OCI-LY7 (cell line): ENCODE results near the gene MFSD6. TPM values are rescaled to one million over a fixed set of nuclear protein-coding genes. Genes with fewer than 3 reads are reported as not detected.

ENCODE experiments used
- BruUV-seq: library from RNA; stranded (reverse); fragments of 400-500 nt; replicated peaks from 2 replicates; lab custom pipeline; 2021; lab: Mats Ljungman, UMichigan
- CTCF ChIA-PET: fragments of 300-600 bp; sonication (Branson Sonifier 250); formaldehyde crosslinking; loops from one replicate; lab custom pipeline; 2022; ENCODE audit warnings: antibody characterized with exemption; ENCODE audit not compliant: unreplicated experiment; lab: Charles Lee
- POLR2A ChIA-PET: fragments of 300-600 bp; sonication (Branson Sonifier 250); formaldehyde crosslinking; loops from one replicate; lab custom pipeline; 2022; ENCODE audit warnings: antibody characterized with exemption; lab: Charles Lee
- DNase-seq: peaks from one replicate; pipeline ENCODE4 v3.0.0-alpha.2; 2015; ENCODE audit warnings: low spot score
- H2AFZ ChIP-seq: fragments of 200-600 bp; sonication (generic), shearing (Covaris generic); 2 replicates; pipeline ENCODE4 v1.6.1; 2014; ENCODE audit warnings: mild to moderate bottlenecking, antibody characterized with exemption, low read length, moderate library complexity
- H3K27ac ChIP-seq: fragments of 200-600 bp; sonication (generic); 2 replicates; pipeline ENCODE4 v1.5.1; 2014; ENCODE audit warnings: mixed run types, low read depth, mild to moderate bottlenecking, moderate library complexity, low read length, inconsistent platforms; ENCODE audit not compliant: poor library complexity, severe bottlenecking
- H3K36me3 ChIP-seq: fragments of 200-600 bp; sonication (generic); 2 replicates; pipeline ENCODE4 v1.6.1; 2014; ENCODE audit warnings: mild to moderate bottlenecking, antibody characterized with exemption, low read length, moderate library complexity, mixed read lengths; ENCODE audit not compliant: insufficient read depth
- H3K4me1 ChIP-seq: fragments of 200-600 bp; sonication (generic); 2 replicates; pipeline ENCODE4 v1.5.1; 2014; ENCODE audit warnings: mild to moderate bottlenecking, low read length; ENCODE audit not compliant: insufficient read depth, poor library complexity, severe bottlenecking
- H3K4me2 ChIP-seq: fragments of 200-600 bp; sonication (generic); 2 replicates; pipeline ENCODE4 v1.6.1; 2014; ENCODE audit warnings: mild to moderate bottlenecking, low read length
- H3K4me3 ChIP-seq: fragments of 200-600 bp; sonication (generic); 2 replicates; pipeline ENCODE4 v1.5.1; 2014; ENCODE audit warnings: mild to moderate bottlenecking, low read depth, low read length; ENCODE audit not compliant: poor library complexity, severe bottlenecking
- H3K79me2 ChIP-seq: fragments of 200-600 bp; sonication (generic); 2 replicates; pipeline ENCODE4 v1.6.1; 2016; ENCODE audit warnings: low read depth, mild to moderate bottlenecking, low read length, moderate library complexity, mixed read lengths; ENCODE audit not compliant: insufficient read depth
- H3K9me2 ChIP-seq: fragments of 200-600 bp; sonication (generic); 2 replicates; pipeline ENCODE4 v1.6.1; 2016; ENCODE audit warnings: mild to moderate bottlenecking, low read length, mixed read lengths; ENCODE audit not compliant: insufficient read depth
- H3K9me3 ChIP-seq: fragments of 200-600 bp; sonication (generic); 2 replicates; pipeline ENCODE4 v1.6.1; 2014; ENCODE audit warnings: mild to moderate bottlenecking, mixed run types, low read length, mixed read lengths
- H4K20me1 ChIP-seq: fragments of 200-600 bp; sonication (generic); 2 replicates; pipeline ENCODE4 v1.6.1; 2014; ENCODE audit warnings: mild to moderate bottlenecking, antibody characterized with exemption, low read length, moderate library complexity, mixed read lengths; ENCODE audit not compliant: insufficient read depth
- EZH2phosphoT487 ChIP-seq: fragments of 200-600 bp; sonication (generic); IDR thresholded peaks from 2 replicates; pipeline ENCODE4 v1.6.1; 2018; ENCODE audit warnings: low read depth, borderline replicate concordance, mild to moderate bottlenecking, mixed run types, antibody characterized with exemption, low read length, moderate library complexity, mixed read lengths
- intact Hi-C: fragments of 100-400 bp; cut with micrococcal nuclease; formaldehyde crosslinking; loops from one replicate; pipeline ENCODE4 v1.10.0; 2022; ENCODE audit not compliant: unreplicated experiment
- total RNA-seq, 2 experiments: library from RNA; depleted of rRNA in 1 of 2; stranded (reverse); fragments of >200 nt in 1 of 2; shearing (Covaris generic) in 1 of 2; gene quantifications; 2 replicates each; pipeline ENCODE4 v1.2.3, GENCODE V29; 2014 to 2022
- TF ChIP-seq, protein P1 (sequence below): fragments of 200-600 bp; sonication (generic); conservative IDR thresholded peaks from 2 replicates; pipeline ENCODE4 v1.5.1; 2014; ENCODE audit warnings: mild to moderate bottlenecking, antibody characterized with exemption, low read length, moderate library complexity, mixed read lengths

MFSD6 gene
- total RNA-seq, 2 experiments from 2014 or later, result 8.3 to 19.5 TPM

DNA sequence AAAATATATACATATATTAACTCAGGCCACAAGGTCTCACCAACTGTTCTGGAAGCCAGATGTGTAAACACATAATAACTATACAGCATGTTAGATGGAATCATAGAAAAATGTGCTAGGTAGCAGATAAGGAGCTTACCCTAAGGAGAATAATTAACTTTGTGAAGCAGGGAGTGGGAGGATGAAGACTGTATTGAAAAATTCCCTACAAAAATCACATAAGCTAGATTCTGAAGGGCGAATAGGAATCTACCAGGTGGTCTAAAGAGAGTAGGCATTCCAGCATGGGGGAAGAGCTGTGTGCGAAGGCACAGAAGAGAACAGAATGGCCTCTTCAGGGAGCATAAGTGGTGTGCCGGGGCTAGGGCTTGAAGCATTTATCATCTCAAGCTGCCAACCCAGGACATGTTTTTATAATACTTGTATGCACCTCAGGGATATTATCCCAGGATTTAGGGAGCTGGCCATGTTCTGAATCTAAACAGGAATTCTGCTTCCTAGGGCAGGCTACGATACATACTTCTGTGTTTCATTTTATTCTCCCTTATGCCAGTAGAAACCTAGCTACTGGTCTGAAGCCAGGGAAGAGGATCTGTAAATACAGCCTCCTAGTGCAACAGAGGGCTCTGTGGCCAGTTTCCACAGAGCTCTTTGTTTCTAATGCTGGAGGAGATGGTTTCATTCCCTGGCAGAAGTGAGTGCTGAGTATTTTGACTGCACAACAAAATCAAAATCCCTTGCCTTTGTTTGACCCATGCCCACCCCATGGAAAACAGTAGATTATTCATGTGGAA, 69.7 kb downstream of the MFSD6 start:
- H4K20me1 ChIP-seq, result no peaks in the 10 kb centered on the region
- POLR2A ChIA-PET, result interaction anchor here (0.9 to 1.1 kb wide), 3 partner anchors 10 to 715 kb away, joined by 3 to 4 read pairs (median 3); partner anchors contain the start of gene OSGEPL1
- H3K4me2 ChIP-seq, result no peak overlapping the region
- H3K79me2 ChIP-seq, result no peaks in the 10 kb centered on the region
- DNase-seq, result no peak
- CTCF ChIA-PET, result no interaction called here
- H3K27ac ChIP-seq, result no peak overlapping the region
- no peaks in the 10 kb centered on the region for H3K4me1 ChIP-seq
- no peak overlapping the region for H2AFZ ChIP-seq
- H3K9me3 ChIP-seq, result no peaks in the 10 kb centered on the region
- no peaks in the 10 kb centered on the region for H3K36me3 ChIP-seq
- H3K4me3 ChIP-seq, result no peak overlapping the region
- no TSS peak for BruUV-seq
- no peaks in the 10 kb centered on the region for H3K9me2 ChIP-seq
- intact Hi-C loops, result no loop called here
- no peak for TF ChIP-seq EZH2phosphoT487
- TF ChIP-seq, protein P1, sequence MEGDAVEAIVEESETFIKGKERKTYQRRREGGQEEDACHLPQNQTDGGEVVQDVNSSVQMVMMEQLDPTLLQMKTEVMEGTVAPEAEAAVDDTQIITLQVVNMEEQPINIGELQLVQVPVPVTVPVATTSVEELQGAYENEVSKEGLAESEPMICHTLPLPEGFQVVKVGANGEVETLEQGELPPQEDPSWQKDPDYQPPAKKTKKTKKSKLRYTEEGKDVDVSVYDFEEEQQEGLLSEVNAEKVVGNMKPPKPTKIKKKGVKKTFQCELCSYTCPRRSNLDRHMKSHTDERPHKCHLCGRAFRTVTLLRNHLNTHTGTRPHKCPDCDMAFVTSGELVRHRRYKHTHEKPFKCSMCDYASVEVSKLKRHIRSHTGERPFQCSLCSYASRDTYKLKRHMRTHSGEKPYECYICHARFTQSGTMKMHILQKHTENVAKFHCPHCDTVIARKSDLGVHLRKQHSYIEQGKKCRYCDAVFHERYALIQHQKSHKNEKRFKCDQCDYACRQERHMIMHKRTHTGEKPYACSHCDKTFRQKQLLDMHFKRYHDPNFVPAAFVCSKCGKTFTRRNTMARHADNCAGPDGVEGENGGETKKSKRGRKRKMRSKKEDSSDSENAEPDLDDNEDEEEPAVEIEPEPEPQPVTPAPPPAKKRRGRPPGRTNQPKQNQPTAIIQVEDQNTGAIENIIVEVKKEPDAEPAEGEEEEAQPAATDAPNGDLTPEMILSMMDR, result no peak

DNA sequence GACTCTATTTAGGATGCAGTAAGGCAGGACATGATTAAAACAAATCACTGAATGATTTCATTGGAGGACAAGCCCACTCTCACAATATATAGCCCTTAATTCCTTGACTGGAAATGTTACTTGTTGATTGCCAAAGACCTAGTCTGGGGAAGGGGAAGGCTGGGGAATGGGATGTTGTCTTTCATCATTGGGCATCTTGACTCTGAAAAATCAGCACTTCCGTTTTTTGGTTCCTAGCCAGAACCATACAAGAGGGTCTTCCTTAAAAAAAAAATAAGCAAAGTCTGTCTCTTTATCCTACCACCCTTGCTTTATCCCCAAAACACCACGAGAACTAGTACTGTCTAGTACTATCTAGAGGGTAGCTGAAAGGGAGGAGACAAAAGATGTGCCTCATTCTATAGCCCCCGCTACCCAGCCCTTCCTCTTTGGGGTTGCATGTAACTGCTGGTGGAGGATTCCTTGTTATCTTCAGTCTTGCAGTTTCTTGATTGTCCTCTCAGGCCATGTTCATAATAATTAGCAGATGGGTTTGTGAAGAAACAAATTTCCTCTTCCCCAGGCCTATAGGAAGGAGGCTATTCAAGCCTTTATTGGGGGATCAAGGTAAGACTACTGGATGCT, 70.5 kb downstream of the MFSD6 start:
- BruUV-seq, result no TSS peak
- H3K27ac ChIP-seq, result no peak overlapping the region

More for the DNA sequence above, 70.5 kb downstream of the MFSD6 start:
- POLR2A ChIA-PET, result interaction anchor here (0.9 to 1.1 kb wide), 2 partner anchors 11 to 716 kb away, joined by 3 to 4 read pairs; partner anchors contain the start of gene OSGEPL1
- intact Hi-C loops, result no loop called here
- H2AFZ ChIP-seq, result no peak overlapping the region
- CTCF ChIA-PET, result no interaction called here
- no peaks in the 10 kb centered on the region for H3K9me3 ChIP-seq
- no peaks in the 10 kb centered on the region for H3K4me1 ChIP-seq
- no peaks in the 10 kb centered on the region for H4K20me1 ChIP-seq
- no peak overlapping the region for H3K4me2 ChIP-seq
- H3K36me3 ChIP-seq, result no peaks in the 10 kb centered on the region
- TF ChIP-seq, protein P1, result no peak
- no peak for DNase-seq
- H3K79me2 ChIP-seq, result no peaks in the 10 kb centered on the region
- no peak overlapping the region for H3K4me3 ChIP-seq
- H3K9me2 ChIP-seq, result no peaks in the 10 kb centered on the region
